Tibial nerve (tissue), 4 donors: ENCODE measurements around the gene LRRC37B.
"Not testable (repeated sequence)": the region's sequence is repeated elsewhere in the genome, so short reads cannot be mapped to it uniquely, and the experiment has no call there.

ENCODE experiments used
- EP300 ChIP-seq, 2 donors: sonication (generic); formaldehyde crosslinking; IDR thresholded peaks; one replicate each; pipeline ENCODE4 v1.6.1; 2017; ENCODE audit warnings: antibody characterized with exemption in 2 of 2, mild to moderate bottlenecking in 1 of 2
- POLR2A ChIP-seq, 2 donors: fragments of 450-650 bp; IDR thresholded peaks; one replicate each; pipeline ENCODE4 v1.6.1; 2017; ENCODE audit warnings: antibody characterized with exemption in 2 of 2, mild to moderate bottlenecking in 2 of 2, moderate library complexity in 2 of 2
- TF ChIP-seq, protein P1 (sequence below), 5 experiments: fragments of 200-600 bp in 3 of 5; fragments of 450-650 bp in 2 of 5; sonication (generic) in 3 of 5; IDR thresholded peaks; one replicate each; pipeline ENCODE4 v1.5.1; 2016 to 2019; ENCODE audit warnings: antibody characterized with exemption in 5 of 5, mild to moderate bottlenecking in 3 of 5, moderate library complexity in 2 of 5

DNA sequence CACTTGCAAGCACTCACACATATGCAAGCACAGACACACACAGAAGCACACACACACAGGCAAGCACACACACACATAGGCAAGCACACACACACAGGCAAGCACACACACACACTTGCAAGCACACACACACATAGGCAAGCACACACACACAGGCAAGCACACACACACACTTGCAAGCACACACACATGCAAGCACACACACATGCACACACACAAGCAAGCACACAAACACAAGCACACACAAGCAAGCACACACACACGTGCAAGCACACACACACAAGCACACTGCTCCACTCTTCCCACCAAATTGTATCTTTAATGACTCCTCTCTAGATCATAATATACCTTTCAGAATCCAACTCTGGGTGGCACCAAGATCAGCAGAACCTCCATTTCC, 84.9 kb downstream of the LRRC37B start:
- TF ChIP-seq, protein P1, sequence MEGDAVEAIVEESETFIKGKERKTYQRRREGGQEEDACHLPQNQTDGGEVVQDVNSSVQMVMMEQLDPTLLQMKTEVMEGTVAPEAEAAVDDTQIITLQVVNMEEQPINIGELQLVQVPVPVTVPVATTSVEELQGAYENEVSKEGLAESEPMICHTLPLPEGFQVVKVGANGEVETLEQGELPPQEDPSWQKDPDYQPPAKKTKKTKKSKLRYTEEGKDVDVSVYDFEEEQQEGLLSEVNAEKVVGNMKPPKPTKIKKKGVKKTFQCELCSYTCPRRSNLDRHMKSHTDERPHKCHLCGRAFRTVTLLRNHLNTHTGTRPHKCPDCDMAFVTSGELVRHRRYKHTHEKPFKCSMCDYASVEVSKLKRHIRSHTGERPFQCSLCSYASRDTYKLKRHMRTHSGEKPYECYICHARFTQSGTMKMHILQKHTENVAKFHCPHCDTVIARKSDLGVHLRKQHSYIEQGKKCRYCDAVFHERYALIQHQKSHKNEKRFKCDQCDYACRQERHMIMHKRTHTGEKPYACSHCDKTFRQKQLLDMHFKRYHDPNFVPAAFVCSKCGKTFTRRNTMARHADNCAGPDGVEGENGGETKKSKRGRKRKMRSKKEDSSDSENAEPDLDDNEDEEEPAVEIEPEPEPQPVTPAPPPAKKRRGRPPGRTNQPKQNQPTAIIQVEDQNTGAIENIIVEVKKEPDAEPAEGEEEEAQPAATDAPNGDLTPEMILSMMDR (IDR thresholded peaks at IDR 0.05) = not testable (repeated sequence)
- not testable (repeated sequence) for TF ChIP-seq POLR2A, EP300 (IDR thresholded peaks at IDR 0.05)
